IMR-90 (cell line): Measurements from ENCODE around the gene HYAL1. TPM values are rescaled to one million over a fixed set of nuclear protein-coding genes. Genes with fewer than 3 reads are reported as not detected.
A peak's percentile ranks its signal among the peaks of the same experiment; 100 is the strongest.

Experiments used
- ATAC-seq: fragments of 200-7000 bp; cut with Tn5 transposase; 2 replicates; pipeline ENCODE4 v1.9.1; 2020; ENCODE audit warnings: low read depth, mild to moderate bottlenecking, moderate library complexity
- BruUV-seq: library from RNA; stranded (reverse); fragments of 400-500 nt; replicated peaks from 2 replicates; lab custom pipeline; 2021; lab: Mats Ljungman, UMichigan
- CTCF ChIA-PET: fragments of 300-600 bp; formaldehyde crosslinking; extraction: SDS; loops from one replicate; lab custom pipeline; 2021; ENCODE audit warnings: antibody characterized with exemption; lab: Yijun Ruan, JAX
- POLR2A ChIA-PET: fragments of 300-600 bp; sonication (Branson Sonifier 250); formaldehyde crosslinking; loops from one replicate; lab custom pipeline; 2022; ENCODE audit warnings: antibody characterized with exemption; ENCODE audit not compliant: unreplicated experiment; lab: Charles Lee
- DNase-seq: peaks from one replicate; pipeline ENCODE4 v3.0.0; 2013
- H2AFZ ChIP-seq: replicated peaks from 2 replicates; pipeline ENCODE3; 2013; ENCODE audit warnings: low read length, mild to moderate bottlenecking; ENCODE audit not compliant: poor library complexity
- H2AK5ac ChIP-seq: 2 replicates; pipeline ENCODE4 v1.6.1; 2013; ENCODE audit warnings: low read depth, low read length, inconsistent platforms
- H2AK9ac ChIP-seq: replicated peaks from 2 replicates; pipeline ENCODE3; 2013; ENCODE audit warnings: mild to moderate bottlenecking, low read depth, low read length, moderate library complexity; ENCODE audit not compliant: poor library complexity
- H2BK120ac ChIP-seq: 2 replicates; pipeline ENCODE4 v1.6.1; 2013; ENCODE audit warnings: low read depth, low read length, inconsistent platforms
- H2BK15ac ChIP-seq: 3 replicates; pipeline ENCODE4 v1.6.1; 2013; ENCODE audit warnings: low read depth, low read length, inconsistent platforms
- H2BK20ac ChIP-seq: 2 replicates; pipeline ENCODE4 v1.6.1; 2013; ENCODE audit warnings: low read depth, mild to moderate bottlenecking, inconsistent platforms, low read length, moderate library complexity
- H2BK5ac ChIP-seq: 2 replicates; pipeline ENCODE4 v1.6.1; 2013; ENCODE audit warnings: mild to moderate bottlenecking, low read depth, low read length, inconsistent platforms; ENCODE audit not compliant: poor library complexity, severe bottlenecking
- H3K14ac ChIP-seq: replicated peaks from 2 replicates; pipeline ENCODE4 v1.6.1; 2013; ENCODE audit warnings: low read depth, low read length, inconsistent platforms
- H3K18ac ChIP-seq: 2 replicates; pipeline ENCODE4 v1.6.1; 2013; ENCODE audit warnings: low read depth, low read length, control low read depth
- H3K23ac ChIP-seq: 2 replicates; pipeline ENCODE4 v1.6.1; 2013; ENCODE audit warnings: low read depth, low read length, inconsistent platforms
- H3K27ac ChIP-seq: 2 replicates; pipeline ENCODE4 v1.5.1; 2013; ENCODE audit warnings: mild to moderate bottlenecking, control low read depth, low read length; ENCODE audit not compliant: insufficient read depth
- H3K27me3 ChIP-seq: 2 replicates; pipeline ENCODE4 v1.6.1; 2013; ENCODE audit warnings: low read length; ENCODE audit not compliant: control insufficient read depth, insufficient read depth
- H3K36me3 ChIP-seq: 2 replicates; pipeline ENCODE4 v1.6.1; 2013; ENCODE audit warnings: low read length, mixed read lengths; ENCODE audit not compliant: control insufficient read depth, insufficient read depth
- H3K4ac ChIP-seq: 2 replicates; pipeline ENCODE4 v1.6.1; 2013; ENCODE audit warnings: low read depth, low read length, inconsistent platforms
- H3K4me1 ChIP-seq: 2 replicates; pipeline ENCODE4 v1.6.1; 2013; ENCODE audit warnings: low read length, mixed read lengths; ENCODE audit not compliant: control insufficient read depth, insufficient read depth
- H3K4me2 ChIP-seq: 2 replicates; pipeline ENCODE4 v1.6.1; 2013; ENCODE audit warnings: low read depth, mild to moderate bottlenecking, control low read depth, low read length, moderate library complexity
- H3K4me3 ChIP-seq: 2 replicates; pipeline ENCODE4 v1.5.1; 2013; ENCODE audit warnings: low read depth, mild to moderate bottlenecking, control low read depth, low read length, moderate library complexity; ENCODE audit not compliant: insufficient read depth
- H3K56ac ChIP-seq: 2 replicates; pipeline ENCODE4 v1.6.1; 2013; ENCODE audit warnings: low read length, inconsistent platforms; ENCODE audit not compliant: insufficient read depth; ENCODE audit errors: extremely low read depth
- H3K79me1 ChIP-seq, 2 experiments: 2 replicates each; pipeline ENCODE4 v1.6.1; 2013; ENCODE audit warnings: low read length in 2 of 2, inconsistent platforms in 1 of 2, low read depth in 1 of 2
- H3K9ac ChIP-seq: 2 replicates; pipeline ENCODE4 v1.6.1; 2013; ENCODE audit warnings: low read depth, low read length, control low read depth
- H3K9me1 ChIP-seq: 2 replicates; pipeline ENCODE4 v1.6.1; 2013; ENCODE audit warnings: low read length, inconsistent platforms; ENCODE audit not compliant: insufficient read depth
- H3K9me3 ChIP-seq: 2 replicates; pipeline ENCODE4 v1.6.1; 2013; ENCODE audit warnings: low read length; ENCODE audit not compliant: control insufficient read depth, insufficient read depth
- H4K20me1 ChIP-seq: 2 replicates; pipeline ENCODE4 v1.6.1; 2013; ENCODE audit warnings: low read length, inconsistent platforms; ENCODE audit not compliant: insufficient read depth
- H4K5ac ChIP-seq: 2 replicates; pipeline ENCODE4 v1.6.1; 2013; ENCODE audit warnings: mild to moderate bottlenecking, low read depth, low read length, control low read depth
- H4K8ac ChIP-seq, 2 experiments: 2 replicates each; pipeline ENCODE4 v1.6.1; 2013; ENCODE audit warnings: low read depth in 2 of 2, low read length in 2 of 2, control low read depth in 1 of 2, inconsistent platforms in 1 of 2
- H4K91ac ChIP-seq: 2 replicates; pipeline ENCODE4 v1.6.1; 2013; ENCODE audit warnings: low read depth, low read length, inconsistent platforms; ENCODE audit not compliant: insufficient read depth
- BHLHE40 ChIP-seq: fragments of 150-350 bp; IDR thresholded peaks from 2 replicates; pipeline ENCODE4 v1.6.1; 2016; ENCODE audit warnings: mild to moderate bottlenecking, low read depth, low read length
- FOS ChIP-seq: fragments of 150-350 bp; IDR thresholded peaks from 2 replicates; pipeline ENCODE4 v1.6.1; 2016; ENCODE audit warnings: low read depth, low read length
- MAFK ChIP-seq: IDR thresholded peaks from 2 replicates; pipeline ENCODE4 v1.6.1; 2012; ENCODE audit warnings: low read depth, low read length, improper control_type of control experiment
- POLR2A ChIP-seq: IDR thresholded peaks from 2 replicates; pipeline ENCODE4 v1.6.1; 2012; ENCODE audit warnings: mild to moderate bottlenecking, low read depth, low read length
- RAD21 ChIP-seq: IDR thresholded peaks from 2 replicates; pipeline ENCODE4 v1.6.1; 2012; ENCODE audit warnings: low read length, improper control_type of control experiment
- RCOR1 ChIP-seq: IDR thresholded peaks from 2 replicates; pipeline ENCODE4 v1.6.1; 2012; ENCODE audit warnings: mild to moderate bottlenecking, low read length, improper control_type of control experiment; ENCODE audit not compliant: insufficient replicate concordance
- RFX5 ChIP-seq: IDR thresholded peaks from 2 replicates; pipeline ENCODE4 v1.8.0; 2012; ENCODE audit warnings: low read depth, mild to moderate bottlenecking, low read length, moderate library complexity
- SMC3 ChIP-seq: fragments of 150-350 bp; IDR thresholded peaks from 2 replicates; pipeline ENCODE4 v1.6.1; 2016; ENCODE audit warnings: low read depth, mild to moderate bottlenecking, antibody characterized with exemption, low read length, moderate library complexity
- WGBS, 2 experiments: methylation state at CpG; one replicate each; pipeline versions ENCODE4 v1.1.5 to v1.1.7; 2013; ENCODE audit warnings: missing lambda C conversion rate in 2 of 2; ENCODE audit not compliant: insufficient read length in 1 of 2; ENCODE audit errors: extremely low coverage in 2 of 2; 5-methylcytosine and 5-hydroxymethylcytosine counted together
- dilution Hi-C: fragments of 300-500 bp; cut with HindIII; formaldehyde crosslinking; loops from one replicate; pipeline ENCODE4 v1.14.3; 2018; ENCODE audit warnings: low sequenced_read_pairs; ENCODE audit not compliant: unreplicated experiment
- in situ Hi-C: fragments of 300-500 bp; cut with MboI; formaldehyde crosslinking; loops from 3 replicates; pipeline ENCODE4 v1.14.3; 2019; ENCODE audit warnings: low sequenced_read_pairs, inconsistent platforms, mixed read lengths
- intact Hi-C: fragments of 100-400 bp; cut with micrococcal nuclease; formaldehyde crosslinking; loops from 2 replicates; pipeline ENCODE4 v1.10.0; 2022
- polyA plus RNA-seq, 3 experiments: library from polyadenylated mRNA; depleted of rRNA; stranded (reverse); fragments of >200 nt; gene quantifications; 2 replicates each; pipeline ENCODE4 v1.2.3, GENCODE V29; 2012; ENCODE audit warnings: low replicate concordance in 1 of 3
- total RNA-seq: library from RNA; depleted of rRNA; stranded (reverse); fragments of >200 nt; gene quantifications from 2 replicates; pipeline ENCODE4 v1.2.3, GENCODE V29; 2012
- TF ChIP-seq, protein P1 (sequence below): fragments of 150-350 bp; IDR thresholded peaks from 2 replicates; pipeline ENCODE4 v1.6.1; 2016; ENCODE audit warnings: low read depth, mild to moderate bottlenecking, low read length, moderate library complexity, borderline replicate concordance
- TF ChIP-seq, protein P2 (sequence below): fragments of 150-350 bp; IDR thresholded peaks from 2 replicates; pipeline ENCODE4 v1.6.1; 2017; ENCODE audit warnings: mild to moderate bottlenecking, antibody characterized with exemption, low read length, low read depth
- TF ChIP-seq, protein P3 (sequence below): conservative IDR thresholded peaks from 2 replicates; pipeline ENCODE4 v1.5.1; 2012; ENCODE audit warnings: mild to moderate bottlenecking, low read depth, low read length, improper control_type of control experiment

The HYAL1 gene
- total and polyA plus RNA-seq, 2 of the 4 experiments (the other 2 are of a cell fraction) = 0.32 to 0.36 TPM

DNA sequence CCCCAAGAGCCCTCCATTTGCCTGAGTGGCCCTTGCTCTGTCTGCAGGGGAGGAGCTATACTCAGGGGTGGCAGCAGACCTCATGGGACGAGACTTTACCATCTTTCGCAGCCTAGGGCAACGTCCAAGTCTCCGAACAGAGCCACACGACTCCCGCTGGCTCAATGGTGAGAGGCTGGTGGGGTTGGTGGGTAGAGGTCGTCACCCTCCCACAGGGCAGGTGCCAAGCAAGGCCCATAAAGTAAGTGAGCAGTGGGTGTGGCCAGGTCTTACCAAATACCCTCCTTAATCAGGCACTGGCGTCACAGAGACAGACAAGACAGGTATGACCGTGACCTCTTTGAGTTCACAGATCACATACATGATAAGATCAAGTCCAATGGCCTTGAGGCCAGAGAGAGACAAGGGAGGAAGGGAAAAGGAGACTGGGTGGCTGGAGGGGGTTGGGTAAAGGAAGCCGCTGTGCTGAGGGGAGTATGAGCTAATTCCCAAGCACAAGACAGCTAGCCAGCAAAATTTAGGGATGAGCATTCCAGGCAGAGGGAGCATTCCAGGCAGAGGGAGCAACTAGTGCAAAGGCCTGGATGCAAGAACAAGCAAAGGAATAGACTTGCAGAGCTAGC, 31.9 kb downstream of the HYAL1 start:
- BruUV-seq = TSS peak; percentile 8
- Histone ChIP-seq H4K8ac (no peak overlapping the region), H2BK15ac (no peak overlapping the region), H3K14ac (no peak overlapping the region), H3K36me3 (peaks cover 17% of the 10 kb centered on the region; the same call in 1 of the 2 replicates), H3K56ac (no peak overlapping the region), H2BK5ac (no peak overlapping the region), H3K9me3 (no peaks in the 10 kb centered on the region), H4K5ac (no peak overlapping the region), H3K27ac (no peak overlapping the region), H3K4me3 (no peak overlapping the region), H3K18ac (no peak overlapping the region), H3K4me2 (no peak overlapping the region), H3K9ac (no peak overlapping the region), H3K23ac (no peak overlapping the region), H3K79me1 (peaks cover 3 to 35% of the 10 kb centered on the region in 2 experiments; a peak in 3 of 4 replicates), H3K27me3 (no peaks in the 10 kb centered on the region), H3K4ac (peak overlapping the region; percentile 23), H3K4me1 (peaks cover 42% of the 10 kb centered on the region), H4K91ac (no peak overlapping the region; the same call in 1 of the 2 replicates), H2BK20ac (no peak overlapping the region), H4K20me1 (no peaks in the 10 kb centered on the region), H2AK9ac (peak overlapping the region; percentile 68), H3K9me1 (peaks cover 24% of the 10 kb centered on the region), H2BK120ac (no peak overlapping the region; the same call in 1 of the 2 replicates), H2AK5ac (peak overlapping the region; percentile 78), H2AFZ (no peak overlapping the region)
- DNase-seq = no peak
- in situ Hi-C loops (loop anchor here (5.0 kb wide), 2 partner anchors 44 to 79 kb away; partner anchors contain the start of gene GNAT1), dilution Hi-C loops (no loop called here), intact Hi-C loops (no loop called here)
- ChIA-PET POLR2A (no interaction called here), CTCF (interaction anchor here (2.2 kb wide), 1 partner anchor 11 kb away, joined by 7 read pairs; no protein-coding TSS in a partner anchor)
- TF ChIP-seq FOS (no peak), RFX5 (no peak), BHLHE40 (no peak), POLR2A (no peak), MAFK (no peak), SMC3 (no peak), RAD21 (no peak), RCOR1 (no peak)
- TF ChIP-seq, protein P1, sequence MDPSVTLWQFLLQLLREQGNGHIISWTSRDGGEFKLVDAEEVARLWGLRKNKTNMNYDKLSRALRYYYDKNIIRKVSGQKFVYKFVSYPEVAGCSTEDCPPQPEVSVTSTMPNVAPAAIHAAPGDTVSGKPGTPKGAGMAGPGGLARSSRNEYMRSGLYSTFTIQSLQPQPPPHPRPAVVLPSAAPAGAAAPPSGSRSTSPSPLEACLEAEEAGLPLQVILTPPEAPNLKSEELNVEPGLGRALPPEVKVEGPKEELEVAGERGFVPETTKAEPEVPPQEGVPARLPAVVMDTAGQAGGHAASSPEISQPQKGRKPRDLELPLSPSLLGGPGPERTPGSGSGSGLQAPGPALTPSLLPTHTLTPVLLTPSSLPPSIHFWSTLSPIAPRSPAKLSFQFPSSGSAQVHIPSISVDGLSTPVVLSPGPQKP = no peak
- TF ChIP-seq, protein P2, sequence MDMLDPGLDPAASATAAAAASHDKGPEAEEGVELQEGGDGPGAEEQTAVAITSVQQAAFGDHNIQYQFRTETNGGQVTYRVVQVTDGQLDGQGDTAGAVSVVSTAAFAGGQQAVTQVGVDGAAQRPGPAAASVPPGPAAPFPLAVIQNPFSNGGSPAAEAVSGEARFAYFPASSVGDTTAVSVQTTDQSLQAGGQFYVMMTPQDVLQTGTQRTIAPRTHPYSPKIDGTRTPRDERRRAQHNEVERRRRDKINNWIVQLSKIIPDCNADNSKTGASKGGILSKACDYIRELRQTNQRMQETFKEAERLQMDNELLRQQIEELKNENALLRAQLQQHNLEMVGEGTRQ = no peak
- TF ChIP-seq, protein P3, sequence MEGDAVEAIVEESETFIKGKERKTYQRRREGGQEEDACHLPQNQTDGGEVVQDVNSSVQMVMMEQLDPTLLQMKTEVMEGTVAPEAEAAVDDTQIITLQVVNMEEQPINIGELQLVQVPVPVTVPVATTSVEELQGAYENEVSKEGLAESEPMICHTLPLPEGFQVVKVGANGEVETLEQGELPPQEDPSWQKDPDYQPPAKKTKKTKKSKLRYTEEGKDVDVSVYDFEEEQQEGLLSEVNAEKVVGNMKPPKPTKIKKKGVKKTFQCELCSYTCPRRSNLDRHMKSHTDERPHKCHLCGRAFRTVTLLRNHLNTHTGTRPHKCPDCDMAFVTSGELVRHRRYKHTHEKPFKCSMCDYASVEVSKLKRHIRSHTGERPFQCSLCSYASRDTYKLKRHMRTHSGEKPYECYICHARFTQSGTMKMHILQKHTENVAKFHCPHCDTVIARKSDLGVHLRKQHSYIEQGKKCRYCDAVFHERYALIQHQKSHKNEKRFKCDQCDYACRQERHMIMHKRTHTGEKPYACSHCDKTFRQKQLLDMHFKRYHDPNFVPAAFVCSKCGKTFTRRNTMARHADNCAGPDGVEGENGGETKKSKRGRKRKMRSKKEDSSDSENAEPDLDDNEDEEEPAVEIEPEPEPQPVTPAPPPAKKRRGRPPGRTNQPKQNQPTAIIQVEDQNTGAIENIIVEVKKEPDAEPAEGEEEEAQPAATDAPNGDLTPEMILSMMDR = no peak
- ATAC-seq = no peak
- WGBS, 2 experiments = no CpG with 5 or more reads among the region's 10 CpGs
